Measurements from ENCODE around the gene PGBD1.

- TF ChIP-seq TCF7 (IDR thresholded peaks at IDR 0.05; ENCODE audit: low read depth) (no peak), FOXP1 (IDR thresholded peaks at IDR 0.05) (no peak), FOXP1 (CRISPR knock-in tag; IDR thresholded peaks at IDR 0.05) (no peak), MTF2 (CRISPR knock-in tag; IDR thresholded peaks at IDR 0.05; ENCODE audit: borderline replicate concordance) (no peak), PHF8 (CRISPR knock-in tag; IDR thresholded peaks at IDR 0.05) (no peak)
- TF ChIP-seq, protein P1, sequence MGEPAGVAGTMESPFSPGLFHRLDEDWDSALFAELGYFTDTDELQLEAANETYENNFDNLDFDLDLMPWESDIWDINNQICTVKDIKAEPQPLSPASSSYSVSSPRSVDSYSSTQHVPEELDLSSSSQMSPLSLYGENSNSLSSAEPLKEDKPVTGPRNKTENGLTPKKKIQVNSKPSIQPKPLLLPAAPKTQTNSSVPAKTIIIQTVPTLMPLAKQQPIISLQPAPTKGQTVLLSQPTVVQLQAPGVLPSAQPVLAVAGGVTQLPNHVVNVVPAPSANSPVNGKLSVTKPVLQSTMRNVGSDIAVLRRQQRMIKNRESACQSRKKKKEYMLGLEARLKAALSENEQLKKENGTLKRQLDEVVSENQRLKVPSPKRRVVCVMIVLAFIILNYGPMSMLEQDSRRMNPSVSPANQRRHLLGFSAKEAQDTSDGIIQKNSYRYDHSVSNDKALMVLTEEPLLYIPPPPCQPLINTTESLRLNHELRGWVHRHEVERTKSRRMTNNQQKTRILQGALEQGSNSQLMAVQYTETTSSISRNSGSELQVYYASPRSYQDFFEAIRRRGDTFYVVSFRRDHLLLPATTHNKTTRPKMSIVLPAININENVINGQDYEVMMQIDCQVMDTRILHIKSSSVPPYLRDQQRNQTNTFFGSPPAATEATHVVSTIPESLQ (CRISPR knock-in tag; conservative IDR thresholded peaks at IDR 0.05) = no peak
- TF ChIP-seq, protein P2, sequence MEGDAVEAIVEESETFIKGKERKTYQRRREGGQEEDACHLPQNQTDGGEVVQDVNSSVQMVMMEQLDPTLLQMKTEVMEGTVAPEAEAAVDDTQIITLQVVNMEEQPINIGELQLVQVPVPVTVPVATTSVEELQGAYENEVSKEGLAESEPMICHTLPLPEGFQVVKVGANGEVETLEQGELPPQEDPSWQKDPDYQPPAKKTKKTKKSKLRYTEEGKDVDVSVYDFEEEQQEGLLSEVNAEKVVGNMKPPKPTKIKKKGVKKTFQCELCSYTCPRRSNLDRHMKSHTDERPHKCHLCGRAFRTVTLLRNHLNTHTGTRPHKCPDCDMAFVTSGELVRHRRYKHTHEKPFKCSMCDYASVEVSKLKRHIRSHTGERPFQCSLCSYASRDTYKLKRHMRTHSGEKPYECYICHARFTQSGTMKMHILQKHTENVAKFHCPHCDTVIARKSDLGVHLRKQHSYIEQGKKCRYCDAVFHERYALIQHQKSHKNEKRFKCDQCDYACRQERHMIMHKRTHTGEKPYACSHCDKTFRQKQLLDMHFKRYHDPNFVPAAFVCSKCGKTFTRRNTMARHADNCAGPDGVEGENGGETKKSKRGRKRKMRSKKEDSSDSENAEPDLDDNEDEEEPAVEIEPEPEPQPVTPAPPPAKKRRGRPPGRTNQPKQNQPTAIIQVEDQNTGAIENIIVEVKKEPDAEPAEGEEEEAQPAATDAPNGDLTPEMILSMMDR (CRISPR knock-in tag; IDR thresholded peaks at IDR 0.05) = no peak
- TF ChIP-seq, protein P3, sequence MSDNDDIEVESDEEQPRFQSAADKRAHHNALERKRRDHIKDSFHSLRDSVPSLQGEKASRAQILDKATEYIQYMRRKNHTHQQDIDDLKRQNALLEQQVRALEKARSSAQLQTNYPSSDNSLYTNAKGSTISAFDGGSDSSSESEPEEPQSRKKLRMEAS (IDR thresholded peaks at IDR 0.05) = no peak
- TF ChIP-seq, protein P4, sequence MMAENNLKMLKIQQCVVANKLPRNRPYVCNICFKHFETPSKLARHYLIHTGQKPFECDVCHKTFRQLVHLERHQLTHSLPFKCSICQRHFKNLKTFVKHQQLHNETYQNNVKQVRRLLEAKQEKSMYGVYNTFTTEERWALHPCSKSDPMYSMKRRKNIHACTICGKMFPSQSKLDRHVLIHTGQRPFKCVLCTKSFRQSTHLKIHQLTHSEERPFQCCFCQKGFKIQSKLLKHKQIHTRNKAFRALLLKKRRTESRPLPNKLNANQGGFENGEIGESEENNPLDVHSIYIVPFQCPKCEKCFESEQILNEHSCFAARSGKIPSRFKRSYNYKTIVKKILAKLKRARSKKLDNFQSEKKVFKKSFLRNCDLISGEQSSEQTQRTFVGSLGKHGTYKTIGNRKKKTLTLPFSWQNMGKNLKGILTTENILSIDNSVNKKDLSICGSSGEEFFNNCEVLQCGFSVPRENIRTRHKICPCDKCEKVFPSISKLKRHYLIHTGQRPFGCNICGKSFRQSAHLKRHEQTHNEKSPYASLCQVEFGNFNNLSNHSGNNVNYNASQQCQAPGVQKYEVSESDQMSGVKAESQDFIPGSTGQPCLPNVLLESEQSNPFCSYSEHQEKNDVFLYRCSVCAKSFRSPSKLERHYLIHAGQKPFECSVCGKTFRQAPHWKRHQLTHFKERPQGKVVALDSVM (CRISPR knock-in tag; IDR thresholded peaks at IDR 0.05) = no peak
Observed at GRCh38 chr6:28251661-28252008, 29.7 kb upstream of the PGBD1 start.

All from HepG2 (cell line).